Vagina (tissue), 2 donors: ENCODE measurements around the gene ENTPD1. TPM values are rescaled to one million over a fixed set of nuclear protein-coding genes. Genes with fewer than 3 reads are reported as not detected.

Experiments
- DNase-seq, 2 donors: peaks; one replicate each; pipeline ENCODE4 v3.0.0-alpha.2; 2017; ENCODE audit errors: extremely low spot score in 2 of 2
- H3K27ac ChIP-seq: fragments of 200-600 bp; sonication (generic); one replicate; pipeline ENCODE4 v1.5.1; 2019
- H3K27me3 ChIP-seq: fragments of 200-600 bp; sonication (generic); one replicate; pipeline ENCODE4 v1.5.1; 2019
- H3K36me3 ChIP-seq, 2 donors: fragments of 200-600 bp; sonication (generic); one replicate each; pipeline ENCODE4 v1.5.1; 2017 to 2019
- H3K4me1 ChIP-seq: fragments of 200-600 bp; sonication (generic); one replicate; pipeline ENCODE4 v1.5.1; 2019
- H3K4me3 ChIP-seq, 2 donors: fragments of 200-600 bp; sonication (generic); 1 replicate in 1 of 2; 2 replicates in 1 of 2; pipeline ENCODE4 v1.5.1; 2016 to 2019
- H3K9me3 ChIP-seq: fragments of 200-600 bp; sonication (generic); one replicate; pipeline ENCODE4 v1.5.1; 2019
- CTCF ChIP-seq, 3 experiments: fragments of 450-650 bp in 2 of 3; fragments of 200-600 bp in 1 of 3; sonication (generic) in 1 of 3; IDR thresholded peaks; one replicate each; pipeline ENCODE4 v1.5.1; 2017 to 2019; ENCODE audit warnings: antibody characterized with exemption in 3 of 3, mild to moderate bottlenecking in 2 of 3, moderate library complexity in 2 of 3
- POLR2A ChIP-seq, 2 donors: fragments of 450-650 bp; IDR thresholded peaks; one replicate each; pipeline ENCODE4 v1.6.1; 2017; ENCODE audit warnings: antibody characterized with exemption in 2 of 2, mild to moderate bottlenecking in 2 of 2, moderate library complexity in 2 of 2
- POLR2AphosphoS5 ChIP-seq, 2 donors: sonication (generic); formaldehyde crosslinking; IDR thresholded peaks; one replicate each; pipeline ENCODE4 v1.9.0; 2017; ENCODE audit warnings: antibody characterized with exemption in 2 of 2, mild to moderate bottlenecking in 2 of 2, low read depth in 1 of 2; ENCODE audit not compliant: insufficient read depth in 1 of 2
- intact Hi-C: fragments of 100-400 bp; cut with DNase I; formaldehyde crosslinking; loops from one replicate; pipeline ENCODE4 v1.15.1; 2023
- total RNA-seq: library from RNA; depleted of rRNA; stranded (reverse); fragments of >200 nt; gene quantifications from one replicate; pipeline ENCODE4 v1.2.3, GENCODE V29; 2016

ENTPD1 gene
- total RNA-seq, 1 donor from 2014 or later, result 17.7 TPM

- TF ChIP-seq POLR2A (IDR thresholded peaks at IDR 0.05) (no peak), CTCF (IDR thresholded peaks at IDR 0.05) (no peak), POLR2AphosphoS5 (IDR thresholded peaks at IDR 0.05; ENCODE audit: insufficient read depth in 1 of 2, low read depth in 1 of 2) (no peak)
- DNase-seq, result no peak
- Histone ChIP-seq H3K4me3 (no peak overlapping the region), H3K27me3 (no peaks in the 10 kb centered on the region), H3K9me3 (no peaks in the 10 kb centered on the region), H3K36me3 (peaks cover 0 to 8% of the 10 kb centered on the region in 2 donors), H3K27ac (peak overlapping the region; percentile 68), H3K4me1 (peaks cover 21% of the 10 kb centered on the region)
- intact Hi-C loops, result no loop called here
Measured at GRCh38 chr10:95847007-95847406, 91.0 kb downstream of the ENTPD1 start.

GRCh38 chr10:95848841-95849240 is 92.9 kb downstream of the ENTPD1 start:
- intact Hi-C loops, result no loop called here
- H3K36me3 ChIP-seq, result peaks cover 0 to 5% of the 10 kb centered on the region in 2 donors
- no peaks in the 10 kb centered on the region for H3K9me3 ChIP-seq
- H3K4me1 ChIP-seq, result peaks cover 16% of the 10 kb centered on the region
- no peak overlapping the region for H3K4me3 ChIP-seq
- no peaks in the 10 kb centered on the region for H3K27me3 ChIP-seq
- DNase-seq, result no peak
- TF ChIP-seq POLR2A (IDR thresholded peaks at IDR 0.05), result no peak
- no peak for TF ChIP-seq POLR2AphosphoS5 (IDR thresholded peaks at IDR 0.05; ENCODE audit: insufficient read depth in 1 of 2, low read depth in 1 of 2)
- no peak for TF ChIP-seq CTCF (IDR thresholded peaks at IDR 0.05)
- peak overlapping the region; percentile 76 for H3K27ac ChIP-seq

- H3K4me1 ChIP-seq, result peaks cover 7% of the 10 kb centered on the region
- H3K27ac ChIP-seq, result peak overlapping the region; percentile 76
- H3K4me3 ChIP-seq, result no peak overlapping the region
- intact Hi-C loops, result no loop called here
- no peaks in the 10 kb centered on the region for H3K9me3 ChIP-seq
- no peak for TF ChIP-seq CTCF (IDR thresholded peaks at IDR 0.05)
- no peak for TF ChIP-seq POLR2A (IDR thresholded peaks at IDR 0.05)
- no peak for TF ChIP-seq POLR2AphosphoS5 (IDR thresholded peaks at IDR 0.05; ENCODE audit: insufficient read depth in 1 of 2, low read depth in 1 of 2)
- no peak for DNase-seq
- no peaks in the 10 kb centered on the region for H3K27me3 ChIP-seq
- no peaks in the 10 kb centered on the region for H3K36me3 ChIP-seq
Measured at GRCh38 chr10:95850791-95851190, 94.8 kb downstream of the ENTPD1 start.

GRCh38 chr10:95860166-95860940 is 104.4 kb downstream of the ENTPD1 start:
- no peak overlapping the region for H3K4me3 ChIP-seq

More at GRCh38 chr10:95860166-95860940, 104.4 kb downstream of the ENTPD1 start:
- H3K27ac ChIP-seq, result no peak overlapping the region
- TF ChIP-seq CTCF (IDR thresholded peaks at IDR 0.05), result no peak
- no peak for TF ChIP-seq POLR2AphosphoS5 (IDR thresholded peaks at IDR 0.05; ENCODE audit: insufficient read depth in 1 of 2, low read depth in 1 of 2)
- TF ChIP-seq POLR2A (IDR thresholded peaks at IDR 0.05), result no peak
- no peaks in the 10 kb centered on the region for H3K4me1 ChIP-seq
- H3K9me3 ChIP-seq, result no peaks in the 10 kb centered on the region
- DNase-seq, result no peak
- no peaks in the 10 kb centered on the region for H3K27me3 ChIP-seq
- intact Hi-C loops, result no loop called here
- H3K36me3 ChIP-seq, result no peaks in the 10 kb centered on the region
